HG02943 (cell line): ENCODE measurements around the gene VWF.
"Not testable (repeated sequence)": the region's sequence is repeated elsewhere in the genome, so short reads cannot be mapped to it uniquely, and the experiment has no call there.

Experiments
- ATAC-seq: cut with Tn5 transposase; IDR thresholded peaks from one replicate; pipeline ENCODE4 v1.9.1; 2021; ENCODE audit warnings: mild to moderate bottlenecking, low read depth, moderate library complexity; ENCODE audit not compliant: unreplicated experiment

Gene VWF

GRCh38 chr12:6146509-6146908 is 22.0 kb upstream of the VWF start:
- ATAC-seq: no peak

GRCh38 chr12:6145564-6145963 is 21.1 kb upstream of the VWF start:
- ATAC-seq: no peak

GRCh38 chr12:6143303-6143675 is 18.8 kb upstream of the VWF start:
- ATAC-seq: no peak

GRCh38 chr12:6142368-6143302 is 18.2 kb upstream of the VWF start:
- ATAC-seq: not testable (repeated sequence)

GRCh38 chr12:6141731-6142367 is 17.4 kb upstream of the VWF start:
- not testable (repeated sequence) for ATAC-seq

GRCh38 chr12:6140651-6141447 is 16.4 kb upstream of the VWF start:
- ATAC-seq: no peak

GRCh38 chr12:6135071-6135470 is 10.6 kb upstream of the VWF start:
- no peak for ATAC-seq

- ATAC-seq: no peak
Observed at GRCh38 chr12:6133642-6134041, 9.2 kb upstream of the VWF start.

GRCh38 chr12:6132496-6132895 is 8.0 kb upstream of the VWF start:
- ATAC-seq: no peak

- no peak for ATAC-seq
Observed at GRCh38 chr12:6125310-6125608, 789 bp upstream of the VWF start.

GRCh38 chr12:6123258-6123657 is 1.2 kb downstream of the VWF start:
- ATAC-seq: no peak

- no peak for ATAC-seq
Observed at GRCh38 chr12:6122201-6122600, 2.3 kb downstream of the VWF start.

- ATAC-seq: no peak
Observed at GRCh38 chr12:6120796-6121473, 3.5 kb downstream of the VWF start.

- no peak for ATAC-seq
Observed at GRCh38 chr12:6118891-6119568, 5.4 kb downstream of the VWF start.

GRCh38 chr12:6116471-6117021 is 7.9 kb downstream of the VWF start:
- no peak for ATAC-seq

GRCh38 chr12:6115389-6115788 is 9.1 kb downstream of the VWF start:
- ATAC-seq: no peak

GRCh38 chr12:6114476-6114870 is 10.0 kb downstream of the VWF start:
- ATAC-seq: no peak

GRCh38 chr12:6113691-6114475 is 10.6 kb downstream of the VWF start:
- ATAC-seq: no peak

- no peak for ATAC-seq
Observed at GRCh38 chr12:6112004-6112403, 12.5 kb downstream of the VWF start.
